ENCODE data around the gene NLGN1. TPM values are rescaled to one million over a fixed set of nuclear protein-coding genes. Genes with fewer than 3 reads are reported as not detected.
A peak's percentile ranks its signal among the peaks of the same experiment; 100 is the strongest.
"Not testable (repeated sequence)": the region's sequence is repeated elsewhere in the genome, so short reads cannot be mapped to it uniquely, and the experiment has no call there.

NLGN1 gene
- total RNA-seq (2014; rRNA removed; shearing (Covaris generic)), result 3.2 and 3.9 TPM in 2 replicates

DNA sequence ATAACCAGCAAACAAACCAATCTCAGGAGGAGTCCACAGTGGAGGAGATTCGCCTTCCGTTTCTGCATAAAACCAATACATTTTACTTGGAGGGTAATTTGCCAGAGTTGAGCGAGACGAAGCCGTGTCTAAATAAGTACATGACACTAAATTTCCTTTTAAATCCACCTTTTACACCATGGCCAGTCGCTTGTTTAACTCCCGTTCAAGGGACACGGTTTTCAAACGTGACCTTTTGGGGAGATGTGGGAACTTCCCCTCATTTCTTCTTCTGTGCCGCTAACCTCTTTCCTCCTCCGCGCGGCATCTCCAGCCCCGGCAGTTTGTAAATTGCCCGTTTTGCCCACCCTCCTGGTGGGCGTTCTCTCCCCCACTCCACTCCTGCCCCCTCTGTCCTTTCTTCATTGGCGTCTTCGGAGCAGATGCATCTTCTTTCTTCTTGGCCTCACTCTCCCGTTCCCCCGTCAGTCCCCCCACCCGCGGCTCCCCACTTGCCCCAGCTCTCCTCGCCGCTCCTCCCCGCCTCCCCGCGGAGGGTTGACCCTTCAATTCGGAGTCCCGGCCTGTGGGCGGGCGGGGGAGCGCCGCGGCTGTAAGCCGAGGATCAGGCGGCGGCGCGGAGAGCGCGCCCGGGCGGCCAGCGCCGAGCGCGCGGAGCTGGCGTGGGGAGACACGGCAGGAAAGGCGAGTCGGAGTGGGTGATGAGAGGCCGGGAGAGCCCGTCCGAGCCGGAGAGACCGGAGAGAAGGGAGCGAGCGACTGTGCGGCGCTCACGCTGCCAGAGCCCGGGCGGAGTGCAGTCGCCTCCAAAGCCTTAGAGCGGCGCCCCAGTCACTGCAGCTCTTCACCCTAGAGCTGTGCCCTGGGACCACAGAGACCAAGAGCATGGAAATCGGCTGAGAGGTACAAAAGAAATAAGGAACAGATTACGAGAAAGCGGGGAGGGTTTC, at the start of gene NLGN1:
TSS of gene NLGN1 (plus strand) at position 584 of the 950 bp plus-strand sequence.
- Histone ChIP-seq H3K27ac (no peak within 1 kb of the TSS), H3K27me3 (replicated peaks) (peaks cover 49% of the 10 kb centered on the region), H3K4me1 (replicated peaks) (peaks cover 22% of the 10 kb centered on the region), H3K9me3 (replicated peaks) (no peaks in the 10 kb centered on the region), H3K4me3 (peak within 1 kb of the TSS; percentile 42), H3K36me3 (no peaks in the 10 kb centered on the region)
- DNase-seq (ENCODE audit: low read depth in 1 of 2, low spot score in 2 of 2), result peak in 1 of 2 experiments; percentile 37

DNA sequence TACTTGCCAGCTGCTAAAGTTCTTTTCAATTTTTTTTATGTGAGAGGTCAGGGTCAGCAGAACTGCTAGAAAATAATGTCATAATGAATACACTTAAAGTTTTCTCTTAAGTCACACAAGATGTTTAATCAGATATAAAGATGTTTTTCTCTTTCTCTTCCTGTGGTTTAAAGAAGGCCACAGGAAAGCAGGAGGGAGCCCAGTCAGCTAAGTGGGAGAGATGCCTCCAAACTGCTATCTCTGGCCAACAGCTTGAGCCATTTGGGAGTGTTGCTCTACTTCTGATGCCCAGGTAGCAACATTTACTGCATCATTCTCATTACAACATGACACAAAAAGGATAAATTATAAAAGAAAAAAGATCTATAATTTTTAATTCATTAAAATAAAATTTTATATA, 45.7 kb upstream of the NLGN1 start:
- H3K36me3 ChIP-seq, result no peaks in the 10 kb centered on the region
- no peak overlapping the region for H3K27ac ChIP-seq
- H3K9me3 ChIP-seq (replicated peaks), result no peaks in the 10 kb centered on the region
- no peaks in the 10 kb centered on the region for H3K27me3 ChIP-seq (replicated peaks)
- no peak overlapping the region for H3K4me3 ChIP-seq
- DNase-seq (ENCODE audit: low read depth in 1 of 2, low spot score in 2 of 2), result no peak
- no peaks in the 10 kb centered on the region for H3K4me1 ChIP-seq (replicated peaks)

DNA sequence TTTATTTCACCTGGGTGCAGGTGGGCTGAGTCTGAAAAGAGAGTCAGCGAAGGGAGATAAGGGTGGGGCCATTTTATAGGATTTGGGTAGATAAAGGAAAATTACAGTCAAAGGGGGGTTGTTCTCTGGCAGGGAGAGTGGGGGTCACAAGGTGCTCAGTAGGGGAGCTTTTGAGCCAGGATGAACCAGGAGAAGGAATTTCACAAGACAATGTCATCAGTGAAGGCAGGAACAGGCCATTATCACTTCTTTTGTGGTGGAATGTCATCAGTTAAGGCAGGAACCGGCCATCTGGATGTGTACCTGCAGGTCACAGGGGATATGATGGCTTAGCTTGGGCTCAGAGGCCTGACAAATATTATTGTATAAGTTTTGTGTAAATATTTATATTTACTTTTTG, 44.4 kb upstream of the NLGN1 start:
- not testable (repeated sequence) for H3K9me3 ChIP-seq (replicated peaks); H3K27me3 ChIP-seq (replicated peaks); H3K4me1 ChIP-seq (replicated peaks); H3K36me3 ChIP-seq; H3K4me3 ChIP-seq; H3K27ac ChIP-seq; DNase-seq (ENCODE audit: low read depth in 1 of 2, low spot score in 2 of 2)

DNA sequence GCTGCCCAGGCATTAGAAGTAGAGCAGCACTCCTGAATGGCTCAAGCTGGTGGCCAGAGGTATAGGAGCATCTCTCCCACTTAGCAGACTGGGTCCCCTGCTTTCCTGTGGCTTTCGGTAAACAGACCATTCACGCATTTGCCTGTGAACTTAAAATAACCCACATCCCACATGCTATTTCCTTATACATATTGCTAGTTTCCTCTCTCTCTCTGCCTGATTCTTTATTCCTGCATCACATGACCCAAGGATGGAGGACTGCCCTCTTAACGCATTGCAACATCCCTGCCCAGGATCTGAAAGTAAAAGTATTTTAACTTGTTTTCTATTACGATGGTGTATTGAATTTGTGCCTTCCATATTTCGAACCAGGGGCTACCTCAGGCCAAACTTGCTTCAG, 43.4 kb upstream of the NLGN1 start:
- no peak overlapping the region for H3K4me3 ChIP-seq
- no peak overlapping the region for H3K27ac ChIP-seq
- H3K27me3 ChIP-seq (replicated peaks), result no peaks in the 10 kb centered on the region
- H3K36me3 ChIP-seq, result no peaks in the 10 kb centered on the region
- H3K4me1 ChIP-seq (replicated peaks), result no peaks in the 10 kb centered on the region
- no peak for DNase-seq (ENCODE audit: low read depth in 1 of 2, low spot score in 2 of 2)
- H3K9me3 ChIP-seq (replicated peaks), result no peaks in the 10 kb centered on the region

DNA sequence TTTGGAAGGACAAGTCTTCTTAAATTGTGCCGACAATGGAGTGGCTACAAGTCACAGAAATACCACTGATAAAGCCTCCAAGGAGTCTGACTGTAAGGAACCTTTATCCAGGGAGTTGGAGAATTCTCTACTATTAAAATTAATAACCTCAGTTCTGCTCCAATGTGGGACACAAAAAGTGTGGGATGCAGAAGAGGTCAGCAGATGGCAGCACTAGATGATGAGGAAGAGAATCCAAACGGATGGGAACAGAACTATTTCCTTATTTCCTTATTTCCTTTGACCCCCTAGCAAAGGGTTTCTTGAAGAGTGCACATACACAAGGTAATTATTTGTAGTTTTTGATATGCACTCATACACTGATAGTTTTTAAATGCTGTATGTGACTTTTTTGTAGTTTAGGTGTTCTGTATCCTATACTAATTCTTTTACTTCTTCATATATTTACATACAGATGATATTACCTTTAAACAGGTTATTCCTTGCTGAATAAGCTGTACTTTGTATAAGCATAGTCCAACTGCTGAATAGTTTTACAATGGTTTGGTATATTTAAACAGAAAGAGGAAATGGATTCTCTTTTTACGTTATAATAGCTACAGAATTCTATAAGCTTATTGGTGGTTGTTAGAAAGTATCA, 25.6 kb upstream of the NLGN1 start:
- no peak overlapping the region for H3K27ac ChIP-seq
- no peaks in the 10 kb centered on the region; the same call in 1 of the 2 replicates for H3K27me3 ChIP-seq (replicated peaks)
- peak in 1 of 2 experiments; percentile 6 for DNase-seq (ENCODE audit: low read depth in 1 of 2, low spot score in 2 of 2)
- H3K4me1 ChIP-seq (replicated peaks), result no peaks in the 10 kb centered on the region
- no peaks in the 10 kb centered on the region for H3K9me3 ChIP-seq (replicated peaks)
- no peaks in the 10 kb centered on the region for H3K36me3 ChIP-seq
- no peak overlapping the region for H3K4me3 ChIP-seq

DNA sequence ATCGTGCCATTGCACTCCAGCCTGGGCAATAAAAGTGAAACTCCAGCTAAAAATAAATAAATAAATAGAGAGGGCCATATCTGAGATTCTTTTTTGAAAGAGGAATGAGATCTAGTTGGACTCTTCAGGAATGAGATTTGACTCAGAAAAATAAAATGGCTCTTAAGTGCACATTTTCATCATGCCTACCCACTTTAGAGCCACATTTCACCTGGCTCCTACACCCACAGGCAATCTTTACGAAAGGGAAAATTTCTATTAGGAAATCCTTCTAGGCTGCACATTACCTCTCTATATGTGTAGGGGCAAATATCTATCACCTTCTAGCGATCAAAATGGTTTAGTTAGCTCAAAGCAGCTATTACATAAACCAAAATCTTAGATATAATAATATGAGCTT, 16.9 kb upstream of the NLGN1 start:
- no peaks in the 10 kb centered on the region for H3K9me3 ChIP-seq (replicated peaks)
- DNase-seq (ENCODE audit: low read depth in 1 of 2, low spot score in 2 of 2), result no peak
- H3K36me3 ChIP-seq, result no peaks in the 10 kb centered on the region
- no peaks in the 10 kb centered on the region for H3K27me3 ChIP-seq (replicated peaks)
- no peak overlapping the region for H3K4me3 ChIP-seq
- H3K4me1 ChIP-seq (replicated peaks), result no peaks in the 10 kb centered on the region
- no peak overlapping the region for H3K27ac ChIP-seq

DNA sequence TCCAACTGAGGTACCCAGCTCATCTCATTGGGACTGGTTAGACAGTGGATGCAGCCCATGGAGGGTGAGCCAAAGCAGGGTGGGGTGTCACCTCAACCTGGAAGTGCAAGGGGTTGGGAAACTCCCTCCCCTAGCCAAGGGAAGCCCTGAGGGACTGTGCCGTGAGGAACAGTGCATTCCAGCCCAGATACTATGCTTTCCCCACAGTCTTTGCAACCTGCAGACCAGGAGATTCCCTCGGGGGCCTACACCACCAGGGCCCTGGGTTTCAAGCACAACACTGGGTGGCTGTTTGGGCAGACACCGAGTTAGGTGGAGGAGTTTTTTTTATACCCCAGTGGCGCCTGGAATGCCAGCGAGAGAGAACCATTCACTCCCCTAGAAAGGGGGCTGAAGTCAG, 15.6 kb upstream of the NLGN1 start:
- not testable (repeated sequence) for H3K9me3 ChIP-seq (replicated peaks); H3K36me3 ChIP-seq; DNase-seq (ENCODE audit: low read depth in 1 of 2, low spot score in 2 of 2); H3K27me3 ChIP-seq (replicated peaks); H3K4me1 ChIP-seq (replicated peaks); H3K27ac ChIP-seq; H3K4me3 ChIP-seq

DNA sequence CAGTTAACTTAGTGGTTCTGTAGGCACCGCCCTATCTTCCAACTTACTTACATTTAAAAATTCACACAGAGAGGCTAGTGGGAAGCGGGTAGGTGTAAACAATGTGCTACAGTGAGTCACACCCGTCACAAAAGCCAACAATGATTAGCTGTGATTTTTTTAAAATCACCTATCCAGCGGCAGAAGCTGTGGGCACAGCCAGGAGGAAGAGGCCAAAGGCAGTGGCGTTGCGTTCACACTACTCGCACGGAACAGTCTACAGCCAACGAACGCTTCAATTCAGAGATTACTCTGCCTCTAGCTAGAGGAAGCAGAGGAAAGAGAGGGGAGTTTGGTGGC, 2.5 kb upstream of the NLGN1 start:
- Histone ChIP-seq H3K27ac (peak overlapping the region; percentile 48; the same call in 1 of the 2 replicates), H3K9me3 (replicated peaks) (no peaks in the 10 kb centered on the region), H3K27me3 (replicated peaks) (peaks cover 49% of the 10 kb centered on the region), H3K4me3 (peak overlapping the region; percentile 42), H3K36me3 (no peaks in the 10 kb centered on the region), H3K4me1 (replicated peaks) (peaks cover 22% of the 10 kb centered on the region)
- DNase-seq (ENCODE audit: low read depth in 1 of 2, low spot score in 2 of 2), result no peak

DNA sequence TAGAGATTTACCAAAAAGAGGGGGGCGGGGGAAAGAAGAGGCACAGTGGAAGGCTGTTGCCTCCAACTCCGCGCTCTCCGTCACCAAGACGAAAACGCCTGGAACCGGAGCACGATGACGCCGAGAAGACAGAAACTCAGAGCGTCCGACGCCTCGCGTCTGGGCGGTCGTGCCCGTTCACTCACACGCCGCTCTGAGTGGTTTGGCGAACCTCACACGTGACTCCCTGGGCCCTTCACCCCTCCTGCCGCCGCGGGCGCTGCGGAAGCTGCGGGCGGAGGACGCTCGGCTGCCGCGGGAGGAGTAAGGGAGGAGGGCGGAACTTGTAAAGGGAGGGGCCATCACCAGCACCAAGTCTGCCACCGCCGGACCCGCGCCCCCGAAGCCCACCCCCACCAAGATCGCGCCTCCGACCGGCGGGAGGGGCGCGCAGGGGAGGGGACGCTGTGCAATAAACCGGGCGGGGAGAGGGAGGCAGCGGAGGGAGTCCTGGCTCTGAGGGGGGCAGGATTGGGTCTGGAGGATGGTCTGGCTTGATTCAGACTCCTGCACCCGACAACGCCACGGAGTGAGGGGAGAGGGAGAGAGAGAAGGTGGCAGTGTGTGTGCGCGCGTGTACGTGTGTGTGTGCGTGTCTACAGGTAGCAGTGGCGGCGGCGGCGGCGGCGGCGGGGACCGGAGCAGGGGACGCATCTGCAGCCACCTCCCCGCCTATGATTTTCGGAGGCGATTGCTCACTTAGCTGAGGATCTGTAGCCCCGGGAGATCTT, 1.9 kb upstream of the NLGN1 start:
- H3K27ac ChIP-seq, result peak overlapping the region; percentile 48; the same call in 1 of the 2 replicates
- H3K4me1 ChIP-seq (replicated peaks), result peaks cover 22% of the 10 kb centered on the region
- H3K27me3 ChIP-seq (replicated peaks), result peaks cover 49% of the 10 kb centered on the region
- peak overlapping the region; percentile 42 for H3K4me3 ChIP-seq
- H3K9me3 ChIP-seq (replicated peaks), result no peaks in the 10 kb centered on the region
- peak; percentile 53 to 59 for DNase-seq (ENCODE audit: low read depth in 1 of 2, low spot score in 2 of 2)
- H3K36me3 ChIP-seq, result no peaks in the 10 kb centered on the region

DNA sequence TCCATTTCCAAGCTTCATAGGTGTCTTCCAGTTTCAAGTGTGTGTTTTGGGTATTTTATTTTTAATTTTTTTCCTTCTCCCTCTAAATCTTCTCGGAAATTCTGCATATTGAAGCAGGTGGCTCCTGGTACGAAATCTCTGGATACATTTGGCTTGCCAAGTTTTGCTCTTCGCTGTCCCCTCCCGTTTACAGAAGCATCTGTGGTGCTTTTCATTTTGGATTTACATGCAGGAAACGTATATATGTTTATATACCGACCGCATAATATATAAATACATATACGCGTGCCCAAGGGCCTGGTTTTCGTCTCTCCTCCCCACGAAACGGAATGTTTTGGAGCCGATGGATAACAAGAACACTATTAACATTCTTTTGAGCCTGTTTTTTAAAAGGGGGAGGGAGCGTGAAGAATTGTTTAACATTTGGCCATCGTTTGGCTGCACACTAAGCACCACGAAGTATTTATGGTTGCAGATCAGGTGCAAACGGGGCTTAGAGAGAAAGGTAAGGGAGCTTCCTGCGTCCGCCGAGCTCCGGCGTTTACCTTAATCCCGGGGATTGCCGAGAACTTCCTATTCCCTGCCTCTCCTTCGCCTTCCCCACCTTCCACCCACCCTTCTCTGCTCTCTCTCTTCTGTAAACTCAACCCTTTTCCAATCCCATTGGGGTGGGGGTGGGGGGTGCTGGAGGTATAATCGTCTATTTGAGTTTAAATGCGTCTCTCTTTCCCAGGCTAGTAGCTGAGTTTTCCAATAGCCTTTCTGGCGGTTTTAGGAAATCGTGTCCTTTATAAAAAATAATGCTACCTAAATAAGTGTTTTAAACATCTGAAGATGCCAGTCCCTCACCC, 1.1 kb upstream of the NLGN1 start:
- DNase-seq (ENCODE audit: low read depth in 1 of 2, low spot score in 2 of 2), result peak in 1 of 2 experiments; percentile 6
- Histone ChIP-seq H3K9me3 (replicated peaks) (no peaks in the 10 kb centered on the region), H3K36me3 (no peaks in the 10 kb centered on the region), H3K27me3 (replicated peaks) (peaks cover 49% of the 10 kb centered on the region), H3K4me3 (peak overlapping the region; percentile 42), H3K27ac (no peak overlapping the region), H3K4me1 (replicated peaks) (peaks cover 22% of the 10 kb centered on the region)

DNA sequence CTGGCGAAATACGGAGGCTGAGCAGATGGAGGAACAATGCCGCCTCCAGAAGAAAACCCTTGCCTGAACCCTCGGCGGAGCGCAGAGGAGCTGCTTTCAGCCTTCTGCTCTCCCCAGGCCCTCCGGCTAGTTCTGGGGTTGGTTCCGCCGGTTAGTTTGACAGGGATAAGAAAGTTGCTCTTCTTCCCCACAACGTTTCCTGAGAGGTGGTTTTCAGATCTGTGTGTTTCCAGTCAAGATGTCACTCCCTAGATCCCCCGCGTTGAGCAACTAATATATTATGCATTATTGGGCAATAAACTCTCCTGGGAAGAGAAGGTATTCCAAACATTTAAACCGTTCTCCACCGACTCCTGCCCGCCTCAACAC, 551 bp downstream of the NLGN1 start:
- Histone ChIP-seq H3K36me3 (no peaks in the 10 kb centered on the region), H3K4me1 (replicated peaks) (peaks cover 22% of the 10 kb centered on the region), H3K4me3 (peak overlapping the region; percentile 42), H3K27ac (no peak overlapping the region), H3K27me3 (replicated peaks) (peaks cover 49% of the 10 kb centered on the region), H3K9me3 (replicated peaks) (no peaks in the 10 kb centered on the region)
- peak in 1 of 2 experiments; percentile 27 for DNase-seq (ENCODE audit: low read depth in 1 of 2, low spot score in 2 of 2)

DNA sequence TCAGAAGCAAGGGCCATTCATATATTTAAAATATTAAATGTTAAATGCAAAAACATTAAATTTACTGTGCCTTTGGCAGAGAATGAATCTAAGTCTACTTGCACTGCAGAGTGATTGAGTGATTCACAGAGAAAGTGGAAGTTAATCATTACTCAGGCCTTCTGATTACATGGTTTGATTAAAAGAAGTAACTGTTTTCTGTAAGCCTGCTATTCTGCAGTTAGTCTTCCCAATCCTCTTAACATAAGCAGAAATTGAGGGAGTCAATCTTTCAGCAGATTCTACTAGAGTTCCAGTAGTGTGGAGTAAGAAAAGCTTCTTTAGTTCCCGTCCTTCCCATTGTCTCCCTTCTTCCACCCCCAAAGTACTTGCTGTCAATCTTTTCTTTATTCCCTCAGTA, 1.5 kb downstream of the NLGN1 start:
- Histone ChIP-seq H3K27ac (no peak overlapping the region), H3K4me3 (no peak overlapping the region), H3K9me3 (replicated peaks) (no peaks in the 10 kb centered on the region), H3K27me3 (replicated peaks) (peaks cover 49% of the 10 kb centered on the region), H3K4me1 (replicated peaks) (peaks cover 22% of the 10 kb centered on the region), H3K36me3 (no peaks in the 10 kb centered on the region)
- DNase-seq (ENCODE audit: low read depth in 1 of 2, low spot score in 2 of 2), result no peak

DNA sequence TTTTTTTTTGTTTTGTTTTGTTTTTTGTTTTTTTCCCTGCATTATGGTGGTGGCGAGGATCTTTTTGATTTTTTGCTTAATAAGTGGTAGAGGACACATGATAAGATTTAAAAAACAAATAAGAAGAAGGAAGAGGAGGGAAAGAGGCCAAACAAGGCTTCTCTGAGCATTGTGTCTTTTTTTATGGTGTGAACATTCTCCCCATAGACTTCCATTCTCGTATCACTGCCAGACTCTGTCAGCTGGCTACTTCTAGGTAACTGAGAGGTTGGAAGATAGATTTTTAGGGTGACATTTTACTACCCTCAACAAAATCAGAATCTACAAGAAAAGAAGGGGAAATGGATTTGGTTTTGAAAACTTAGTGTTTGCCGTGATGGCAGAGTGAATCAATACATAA, 3.8 kb downstream of the NLGN1 start:
- Histone ChIP-seq H3K36me3 (no peaks in the 10 kb centered on the region), H3K27me3 (replicated peaks) (peaks cover 28% of the 10 kb centered on the region), H3K4me1 (replicated peaks) (peaks cover 10% of the 10 kb centered on the region), H3K9me3 (replicated peaks) (no peaks in the 10 kb centered on the region), H3K27ac (no peak overlapping the region), H3K4me3 (no peak overlapping the region)
- no peak for DNase-seq (ENCODE audit: low read depth in 1 of 2, low spot score in 2 of 2)

All from SJSA1 (cell line).